Endothelial cell (in vitro differentiated cells): ENCODE data around the gene MAN2B2. TPM values are rescaled to one million over a fixed set of nuclear protein-coding genes. Genes with fewer than 3 reads are reported as not detected.

ENCODE experiments used
- DNase-seq: peaks from one replicate; pipeline ENCODE4 v3.0.0; 2021; ENCODE audit warnings: low spot score
- H3K27ac Mint-ChIP-seq: one replicate; pipeline ENCODE4 v1.8.0; 2021; ENCODE audit warnings: mixed read lengths, inconsistent platforms; ENCODE audit not compliant: unreplicated experiment
- H3K27me3 Mint-ChIP-seq: one replicate; pipeline ENCODE4 v1.8.0; 2021; ENCODE audit warnings: mild to moderate bottlenecking, moderate library complexity, mixed read lengths, inconsistent platforms; ENCODE audit not compliant: unreplicated experiment
- H3K36me3 Mint-ChIP-seq: one replicate; pipeline ENCODE4 v1.8.0; 2021; ENCODE audit warnings: mild to moderate bottlenecking, low read depth, mixed read lengths, inconsistent platforms; ENCODE audit not compliant: unreplicated experiment
- H3K4me1 Mint-ChIP-seq: one replicate; pipeline ENCODE4 v1.8.0; 2021; ENCODE audit warnings: mild to moderate bottlenecking, mixed read lengths, inconsistent platforms; ENCODE audit not compliant: unreplicated experiment
- H3K4me3 Mint-ChIP-seq: one replicate; pipeline ENCODE4 v1.8.0; 2021; ENCODE audit warnings: mild to moderate bottlenecking, mixed read lengths, inconsistent platforms; ENCODE audit not compliant: unreplicated experiment
- H3K9me3 Mint-ChIP-seq: one replicate; pipeline ENCODE4 v1.8.0; 2021; ENCODE audit warnings: mixed read lengths, inconsistent platforms; ENCODE audit not compliant: unreplicated experiment
- CTCF ChIP-seq: fragments of 200-600 bp; sonication (generic); IDR thresholded peaks from one replicate; pipeline ENCODE4 v1.5.0; 2021; ENCODE audit warnings: antibody characterized with exemption; ENCODE audit not compliant: unreplicated experiment
- total RNA-seq: library from RNA; stranded (reverse); fragmentation: NEBNext Ultra II Directional; extraction: Animal tissue kit (Norgen Biotek cat#: 25700); gene quantifications from one replicate; pipeline ENCODE4 v1.2.1, GENCODE V29; 2021; ENCODE audit not compliant: unreplicated experiment

The MAN2B2 gene
- total RNA-seq, 1 donor from 2014 or later = 12.5 TPM

- no peak for TF ChIP-seq CTCF
- Mint-ChIP-seq H3K4me3 (no peak overlapping the region), H3K4me1 (no peaks in the 10 kb centered on the region), H3K27ac (no peak overlapping the region), H3K36me3 (no peaks in the 10 kb centered on the region), H3K9me3 (no peaks in the 10 kb centered on the region), H3K27me3 (no peaks in the 10 kb centered on the region)
- no peak for DNase-seq
Measured at GRCh38 chr4:6594826-6595355, 19.9 kb downstream of the MAN2B2 start.

- Mint-ChIP-seq H3K36me3 (no peaks in the 10 kb centered on the region), H3K4me3 (no peak overlapping the region), H3K9me3 (no peaks in the 10 kb centered on the region), H3K4me1 (no peaks in the 10 kb centered on the region), H3K27ac (no peak overlapping the region), H3K27me3 (no peaks in the 10 kb centered on the region)
- no peak for TF ChIP-seq CTCF
- DNase-seq = no peak
Measured at GRCh38 chr4:6595897-6596537, 21.0 kb downstream of the MAN2B2 start.

- H3K4me3 Mint-ChIP-seq = no peak overlapping the region
- TF ChIP-seq CTCF = no peak
- no peaks in the 10 kb centered on the region for H3K4me1 Mint-ChIP-seq
- H3K27ac Mint-ChIP-seq = no peak overlapping the region
- no peaks in the 10 kb centered on the region for H3K9me3 Mint-ChIP-seq
- DNase-seq = no peak
- H3K36me3 Mint-ChIP-seq = no peaks in the 10 kb centered on the region
- no peaks in the 10 kb centered on the region for H3K27me3 Mint-ChIP-seq
Measured at GRCh38 chr4:6596948-6597347, 22.0 kb downstream of the MAN2B2 start.

- Mint-ChIP-seq H3K27me3 (no peaks in the 10 kb centered on the region), H3K27ac (no peak overlapping the region), H3K36me3 (no peaks in the 10 kb centered on the region), H3K9me3 (no peaks in the 10 kb centered on the region), H3K4me3 (no peak overlapping the region), H3K4me1 (no peaks in the 10 kb centered on the region)
- no peak for DNase-seq
- TF ChIP-seq CTCF = no peak
Measured at GRCh38 chr4:6598127-6598526, 23.1 kb downstream of the MAN2B2 start.

- H3K27ac Mint-ChIP-seq = no peak overlapping the region
- no peaks in the 10 kb centered on the region for H3K9me3 Mint-ChIP-seq
- H3K36me3 Mint-ChIP-seq = no peaks in the 10 kb centered on the region
- no peak overlapping the region for H3K4me3 Mint-ChIP-seq
- H3K4me1 Mint-ChIP-seq = no peaks in the 10 kb centered on the region
- no peak for TF ChIP-seq CTCF
- DNase-seq = no peak
- H3K27me3 Mint-ChIP-seq = no peaks in the 10 kb centered on the region
Measured at GRCh38 chr4:6598641-6599040, 23.7 kb downstream of the MAN2B2 start.
